OCI-LY1 (cell line): ENCODE measurements around the gene IBA57.

Experiments used
- H2AFZ ChIP-seq: fragments of 200-600 bp; sonication (generic), shearing (Covaris generic); 2 replicates; pipeline ENCODE4 v1.6.0; 2014; ENCODE audit warnings: antibody characterized with exemption, mild to moderate bottlenecking, low read length
- H3F3A ChIP-seq: fragments of 200-600 bp; sonication (generic), shearing (Covaris generic); 2 replicates; pipeline ENCODE4 v1.6.0; 2014; ENCODE audit warnings: mild to moderate bottlenecking, antibody characterized with exemption, low read length, moderate library complexity; ENCODE audit not compliant: insufficient read depth
- H3K27ac ChIP-seq: fragments of 200-600 bp; sonication (generic); 2 replicates; pipeline ENCODE4 v1.5.1; 2014; ENCODE audit warnings: low read length, mixed run types, mild to moderate bottlenecking, low read depth; ENCODE audit not compliant: poor library complexity, severe bottlenecking
- H3K27me3 ChIP-seq: fragments of 200-600 bp; sonication (generic); 2 replicates; pipeline ENCODE4 v1.6.0; 2014; ENCODE audit warnings: antibody characterized with exemption, mild to moderate bottlenecking, low read length, moderate library complexity; ENCODE audit not compliant: insufficient read depth
- H3K36me3 ChIP-seq: fragments of 200-600 bp; sonication (generic); 2 replicates; pipeline ENCODE4 v1.6.1; 2014; ENCODE audit warnings: mild to moderate bottlenecking, antibody characterized with exemption, low read length, moderate library complexity, mixed read lengths; ENCODE audit not compliant: insufficient read depth
- H3K4me1 ChIP-seq: fragments of 200-600 bp; sonication (generic); 2 replicates; pipeline ENCODE4 v1.5.1; 2014; ENCODE audit warnings: mild to moderate bottlenecking, low read length, moderate library complexity; ENCODE audit not compliant: insufficient read depth, severe bottlenecking
- H3K4me2 ChIP-seq: fragments of 200-600 bp; sonication (generic), shearing (Covaris generic); 2 replicates; pipeline ENCODE4 v1.6.1; 2014; ENCODE audit warnings: low read length
- H3K4me3 ChIP-seq: fragments of 200-600 bp; sonication (generic); 2 replicates; pipeline ENCODE4 v1.5.1; 2014; ENCODE audit warnings: low read length, low read depth, mild to moderate bottlenecking, mixed read lengths; ENCODE audit not compliant: poor library complexity, severe bottlenecking
- H3K79me2 ChIP-seq: fragments of 200-600 bp; shearing (Covaris generic); 2 replicates; pipeline ENCODE4 v1.6.1; 2016; ENCODE audit warnings: mixed run types, low read length, mixed read lengths; ENCODE audit not compliant: insufficient read depth
- H3K9ac ChIP-seq: fragments of 200-600 bp; sonication (generic), shearing (Covaris generic); 2 replicates; pipeline ENCODE4 v1.6.1; 2014; ENCODE audit warnings: mild to moderate bottlenecking, low read length, mixed read lengths
- H3K9me2 ChIP-seq: fragments of 200-600 bp; sonication (generic), shearing (Covaris generic); 2 replicates; pipeline ENCODE4 v1.6.1; 2014; ENCODE audit warnings: low read depth, mild to moderate bottlenecking, low read length, mixed read lengths
- H3K9me3 ChIP-seq: fragments of 200-600 bp; shearing (Covaris generic); 2 replicates; pipeline ENCODE4 v1.6.1; 2014; ENCODE audit warnings: low read length, mixed read lengths
- H4K20me1 ChIP-seq: fragments of 200-600 bp; sonication (generic), shearing (Covaris generic); 2 replicates; pipeline ENCODE4 v1.6.0; 2016; ENCODE audit warnings: mild to moderate bottlenecking, low read length; ENCODE audit not compliant: insufficient read depth
- CTCF ChIP-seq: fragments of 200-600 bp; sonication (generic), shearing (Covaris generic); IDR thresholded peaks from 2 replicates; pipeline ENCODE4 v1.5.1; 2017; ENCODE audit warnings: mild to moderate bottlenecking, antibody characterized with exemption, low read length, moderate library complexity, mixed read lengths
- EZH2 ChIP-seq: fragments of 200-600 bp; sonication (generic), shearing (Covaris generic); IDR thresholded peaks from 2 replicates; pipeline ENCODE4 v1.8.0; 2017; ENCODE audit warnings: borderline replicate concordance, mixed run types, mild to moderate bottlenecking, antibody characterized with exemption, low read length, moderate library complexity, mixed read lengths

Gene IBA57

DNA sequence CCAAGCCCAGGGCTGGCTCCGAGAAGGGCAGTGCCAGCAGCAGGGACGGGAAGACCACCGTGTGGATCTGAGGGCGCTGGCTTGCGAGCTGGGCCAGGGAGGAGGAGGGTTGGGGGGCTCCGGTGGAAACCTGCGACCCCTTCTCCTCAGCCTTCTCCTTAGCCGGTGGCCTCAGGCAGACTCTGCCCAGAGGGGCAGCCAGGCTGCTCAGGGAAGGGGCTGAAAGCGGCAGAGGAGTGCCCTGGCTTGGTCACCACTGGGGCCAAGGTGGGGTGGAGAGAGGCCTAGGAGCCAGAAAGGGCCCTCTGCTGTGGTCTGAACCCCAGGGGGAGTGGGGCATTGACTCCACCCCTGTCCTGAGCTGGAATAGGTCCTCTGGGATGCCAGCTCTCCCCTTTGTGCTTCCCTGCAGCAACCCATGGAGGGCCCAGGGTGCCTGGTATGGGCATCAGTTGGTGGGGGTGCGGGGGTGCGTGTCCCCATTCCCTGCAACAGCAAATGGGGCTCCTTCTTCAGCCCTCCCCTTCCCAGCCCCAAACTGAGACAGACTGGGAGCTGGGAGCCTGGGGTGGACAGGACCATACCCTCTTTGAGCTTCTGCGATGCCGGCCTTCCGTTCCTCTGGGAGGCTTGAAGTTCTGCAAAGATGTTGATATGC, 6.5 kb upstream of the IBA57 start:
- no peaks in the 10 kb centered on the region for H3K4me1 ChIP-seq

DNA sequence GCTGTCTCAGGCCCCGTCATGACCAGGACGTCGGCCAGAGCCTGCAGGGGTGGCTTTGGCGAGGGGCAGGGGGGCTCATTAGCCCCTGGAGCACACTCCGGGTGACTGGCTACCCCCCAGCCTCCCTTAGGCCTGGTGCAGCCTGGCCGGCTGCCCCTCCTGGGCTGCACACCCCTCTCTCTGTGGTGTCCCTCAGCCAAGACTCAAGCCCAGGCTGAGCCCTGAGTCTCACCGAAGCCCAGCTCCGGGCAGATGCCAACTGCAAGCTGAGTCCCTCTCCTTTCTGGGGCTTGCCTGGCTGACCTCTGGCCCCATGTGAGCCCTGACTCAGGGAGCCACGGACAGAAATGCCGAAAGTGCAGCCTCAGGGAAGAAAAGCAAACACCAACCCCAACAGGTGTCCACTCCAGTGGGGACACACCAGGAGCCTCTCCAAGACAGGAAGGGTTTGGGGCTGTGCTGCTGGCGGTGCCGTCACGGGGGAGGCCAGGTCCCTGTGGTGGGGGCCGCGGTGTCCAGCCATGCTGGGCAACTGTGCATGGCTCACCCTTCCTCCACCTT, 5.3 kb upstream of the IBA57 start:
- Histone ChIP-seq H4K20me1 (no peaks in the 10 kb centered on the region), H3K27me3 (peaks cover 6% of the 10 kb centered on the region; the same call in 1 of the 2 replicates), H3K4me3 (no peak overlapping the region), H3F3A (no peaks in the 10 kb centered on the region), H2AFZ (no peak overlapping the region), H3K9ac (no peak overlapping the region), H3K79me2 (no peaks in the 10 kb centered on the region), H3K9me3 (no peaks in the 10 kb centered on the region), H3K36me3 (no peaks in the 10 kb centered on the region), H3K4me2 (no peak overlapping the region), H3K4me1 (peaks cover 9% of the 10 kb centered on the region), H3K27ac (no peak overlapping the region), H3K9me2 (no peaks in the 10 kb centered on the region)
- TF ChIP-seq EZH2 (no peak), CTCF (no peak)

More for the DNA sequence above, 6.5 kb upstream of the IBA57 start:
- Histone ChIP-seq H4K20me1 (no peaks in the 10 kb centered on the region), H3K9me3 (no peaks in the 10 kb centered on the region), H3K79me2 (no peaks in the 10 kb centered on the region), H3K27ac (no peak overlapping the region), H3K9ac (no peak overlapping the region), H3K4me3 (no peak overlapping the region), H3K27me3 (peaks cover 6% of the 10 kb centered on the region; the same call in 1 of the 2 replicates), H3K36me3 (no peaks in the 10 kb centered on the region), H2AFZ (no peak overlapping the region), H3K9me2 (no peaks in the 10 kb centered on the region), H3K4me2 (no peak overlapping the region), H3F3A (no peaks in the 10 kb centered on the region)
- TF ChIP-seq EZH2 (no peak), CTCF (no peak)

DNA sequence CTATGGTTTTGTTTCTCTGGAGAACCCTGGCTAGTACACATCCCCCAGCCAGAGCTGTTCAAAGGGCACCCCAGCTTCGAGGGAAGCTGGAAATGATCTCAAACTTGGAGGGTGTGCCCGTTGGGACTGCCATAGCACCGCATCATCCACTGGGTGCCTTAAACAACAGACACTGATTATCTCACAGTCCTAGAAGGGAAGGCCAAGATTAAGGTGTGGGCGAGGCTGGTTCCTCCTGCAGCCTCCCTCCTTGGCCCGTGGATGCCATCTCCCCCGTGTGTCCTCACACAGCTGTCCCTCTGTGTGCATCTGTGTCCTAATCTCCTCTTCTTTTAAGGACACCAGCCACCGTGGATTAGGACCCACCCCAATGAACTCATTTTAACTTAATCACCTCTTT, 4.2 kb upstream of the IBA57 start:
- Histone ChIP-seq H3K9me3 (no peaks in the 10 kb centered on the region), H3K27me3 (peaks cover 6% of the 10 kb centered on the region; the same call in 1 of the 2 replicates), H3K4me2 (no peak overlapping the region), H3F3A (no peaks in the 10 kb centered on the region), H3K27ac (no peak overlapping the region), H3K9me2 (no peaks in the 10 kb centered on the region), H3K4me3 (no peak overlapping the region), H3K79me2 (no peaks in the 10 kb centered on the region), H4K20me1 (no peaks in the 10 kb centered on the region), H3K4me1 (peaks cover 12% of the 10 kb centered on the region), H2AFZ (no peak overlapping the region), H3K9ac (no peak overlapping the region), H3K36me3 (no peaks in the 10 kb centered on the region)
- no peak for TF ChIP-seq EZH2
- TF ChIP-seq CTCF: no peak
